NCI-H2227 treated with DMSO at 0.1 percent for 48 hours (cell line): ENCODE measurements around the gene TFEB.

Experiments used
- DNase-seq: peaks from one replicate; lab custom pipeline; 2025; lab: John Stamatoyannopoulos, UW

The TFEB gene

DNA sequence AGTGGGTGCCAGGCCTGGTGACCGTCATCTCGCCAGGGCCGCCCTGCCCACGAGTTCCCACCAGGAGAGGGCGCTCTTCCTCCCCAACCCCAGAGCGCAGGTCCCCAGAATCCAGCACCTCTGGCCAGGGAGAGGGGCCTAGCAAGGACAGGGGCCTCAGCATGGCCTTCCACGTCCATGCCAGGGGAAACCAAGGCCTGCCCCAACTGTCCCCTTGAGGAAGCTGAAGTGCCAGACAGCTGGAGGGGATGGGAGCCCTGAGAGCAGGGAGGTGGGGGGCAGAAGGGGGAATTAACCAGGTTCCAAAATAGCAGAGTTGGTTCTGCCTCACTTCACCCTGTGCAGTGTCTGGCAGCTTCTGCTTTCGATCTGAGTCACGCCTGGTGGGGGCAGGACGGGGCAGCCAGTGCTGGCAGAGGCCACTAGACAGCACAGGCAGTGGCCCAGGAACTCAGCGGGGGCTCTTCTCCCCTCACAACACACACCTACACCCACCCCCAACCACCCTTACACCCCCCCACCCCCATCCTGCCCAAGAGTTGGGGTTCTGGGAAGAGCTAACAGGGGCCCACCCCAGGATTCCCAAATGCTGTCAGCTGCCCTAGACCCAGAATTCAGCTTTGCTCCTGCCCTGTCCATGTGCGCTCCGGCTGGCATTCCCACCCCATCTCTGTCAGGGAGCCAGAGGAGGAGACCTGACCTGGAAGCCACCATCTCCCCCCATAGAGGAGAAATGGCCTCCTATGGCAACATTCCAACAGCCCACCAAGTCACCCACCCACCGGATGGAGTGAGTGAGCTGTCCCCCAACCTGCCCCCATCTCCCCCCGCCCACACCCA is 29.2 kb downstream of the TFEB start:
- no peak for DNase-seq

DNA sequence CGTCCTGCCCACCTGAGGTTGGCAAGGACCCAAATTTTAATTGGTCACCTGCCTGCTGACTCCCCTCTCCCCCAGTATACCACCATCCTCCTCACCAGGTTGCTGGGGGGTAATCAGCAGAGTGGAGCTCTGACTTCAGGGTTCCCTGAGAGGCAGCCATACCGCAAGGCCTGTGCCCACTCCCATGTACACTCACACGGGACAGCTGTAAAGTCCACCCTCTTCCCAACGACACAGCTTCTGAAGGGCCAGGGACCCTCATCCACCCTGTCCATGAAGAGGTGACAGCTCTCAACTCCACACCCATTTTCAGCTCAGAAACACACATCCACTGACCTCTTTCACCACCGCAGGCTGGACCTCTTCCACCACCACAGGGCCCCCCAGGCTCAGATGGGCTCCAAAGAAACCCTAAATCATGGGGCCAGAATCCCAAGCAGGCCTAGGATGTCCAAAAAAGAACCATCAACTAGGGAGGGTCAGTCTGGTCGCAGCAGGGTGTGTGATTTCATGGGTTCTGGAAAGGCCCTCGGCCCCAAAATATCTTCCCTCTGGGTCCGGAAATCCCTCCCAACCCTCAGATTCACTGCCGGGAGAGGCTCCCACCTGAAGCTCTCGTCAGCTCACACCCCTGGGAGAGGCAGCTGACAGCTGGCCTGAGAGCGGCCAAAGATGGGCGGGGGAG is 30.0 kb downstream of the TFEB start:
- no peak for DNase-seq

DNA sequence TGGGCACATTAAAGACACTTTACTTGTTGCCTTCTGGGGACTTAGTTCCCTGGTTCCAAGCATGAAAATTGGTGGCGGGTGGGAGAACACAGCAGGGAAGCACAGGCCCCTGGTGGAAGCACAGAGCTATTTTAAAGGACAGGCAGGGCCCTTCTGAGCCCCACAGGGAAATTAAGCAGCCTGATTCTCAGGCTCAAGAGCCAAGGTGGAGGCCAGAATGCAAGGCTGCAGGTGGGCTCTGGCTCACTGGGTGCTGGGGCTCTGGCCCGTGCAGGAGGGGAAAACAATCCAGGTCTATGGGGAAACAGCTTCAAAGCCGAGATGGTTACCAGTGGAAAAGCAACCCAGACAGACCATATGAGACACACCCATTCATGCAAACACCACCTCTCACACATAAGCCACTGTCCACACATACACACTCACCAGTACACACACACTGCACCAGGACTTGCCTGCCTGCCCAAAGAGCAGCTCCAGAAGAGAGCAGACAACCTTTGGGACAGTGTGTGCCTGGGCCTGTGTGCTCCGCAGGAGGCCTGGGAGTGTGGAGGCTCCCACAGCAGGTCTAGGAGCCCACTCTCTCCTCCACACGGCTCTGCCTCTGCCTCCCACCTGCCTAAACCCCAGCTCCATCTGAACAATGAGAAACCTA is 30.6 kb downstream of the TFEB start:
- no peak for DNase-seq

DNA sequence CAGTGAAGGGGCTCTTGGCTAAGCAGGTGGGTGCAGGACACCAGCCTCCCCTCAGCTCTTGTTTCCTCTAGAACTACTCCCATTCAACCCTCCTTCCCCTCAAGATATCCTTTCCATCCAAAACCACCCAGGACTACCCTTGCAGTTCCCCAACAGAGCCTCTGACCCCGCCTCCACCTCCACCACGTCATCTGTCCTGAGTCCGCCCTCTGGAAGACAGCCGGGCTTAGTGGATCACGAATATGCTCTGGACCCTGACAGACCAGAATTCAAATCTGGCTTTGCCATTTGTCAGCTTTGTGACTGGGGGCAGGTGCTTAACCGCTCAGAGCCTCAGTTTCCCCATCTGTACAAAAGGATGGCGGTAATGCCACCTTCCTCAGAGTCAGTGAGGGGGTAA is 31.4 kb downstream of the TFEB start:
- DNase-seq, result no peak

DNA sequence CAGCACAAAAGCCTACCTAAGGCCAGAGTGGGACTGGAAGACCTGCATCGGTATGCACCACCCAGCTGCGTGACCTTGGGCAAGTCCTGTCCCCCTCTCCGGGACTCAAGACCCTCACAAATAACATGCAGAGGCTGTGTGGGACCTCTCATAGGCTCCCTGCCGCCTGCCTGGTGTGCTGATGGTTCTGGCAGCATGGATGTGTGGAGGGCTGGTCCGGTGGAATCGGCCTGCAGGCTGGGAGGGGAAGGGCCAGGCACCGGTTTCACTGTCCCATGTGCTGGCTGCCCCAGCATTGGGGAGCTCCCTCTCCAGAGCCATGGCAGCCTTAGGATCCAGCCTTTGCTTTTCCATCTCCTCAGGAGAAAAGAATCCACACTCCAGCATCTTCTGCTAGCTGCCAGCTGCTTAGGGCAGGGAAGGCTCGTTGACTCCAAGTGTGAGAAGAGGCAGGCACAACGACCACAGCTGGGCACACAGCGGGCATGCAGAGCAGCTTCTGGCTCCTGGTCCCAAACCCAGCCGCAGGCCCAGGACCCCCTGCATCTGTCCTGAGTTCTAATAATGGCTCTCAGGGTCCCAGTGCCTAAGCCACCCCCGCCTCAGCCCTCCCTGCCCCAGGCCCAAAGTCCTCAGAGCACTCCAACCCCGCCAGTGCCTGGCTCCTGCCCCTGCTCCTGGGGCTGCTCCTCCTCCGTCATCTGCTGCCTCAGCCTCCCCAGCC is 32.5 kb downstream of the TFEB start:
- no peak for DNase-seq

DNA sequence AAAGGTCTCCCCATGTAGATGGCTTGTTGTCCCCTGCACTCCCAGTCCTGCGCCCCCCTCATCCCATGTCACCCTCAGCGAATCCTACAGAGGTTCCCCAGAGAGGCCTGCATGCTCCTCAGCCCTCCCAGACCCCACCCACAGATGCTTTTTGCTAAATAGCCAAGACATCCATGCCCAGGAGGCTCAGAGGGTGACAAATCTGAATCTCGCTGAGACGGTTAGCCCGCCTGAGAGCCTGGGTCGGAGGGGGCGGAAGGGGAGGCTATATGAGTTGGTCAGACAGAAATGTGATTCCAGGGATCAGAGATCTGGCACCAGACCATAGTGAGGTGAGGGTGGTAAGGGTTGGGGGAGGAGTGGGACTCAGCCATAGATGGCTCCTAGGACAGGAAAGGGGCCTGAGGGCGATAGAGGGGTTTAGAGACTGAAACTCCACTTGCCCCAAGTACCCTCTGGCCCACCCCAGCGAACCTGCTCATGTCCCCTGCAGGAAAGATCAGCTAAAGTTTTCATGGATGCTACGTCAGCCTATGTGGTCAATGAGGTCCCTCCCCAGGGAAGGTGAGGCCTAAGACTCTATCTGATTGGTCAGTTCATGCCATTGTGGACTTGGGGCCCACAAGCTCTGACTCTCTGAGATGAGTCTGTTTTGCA is 33.2 kb downstream of the TFEB start:
- DNase-seq, result no peak

DNA sequence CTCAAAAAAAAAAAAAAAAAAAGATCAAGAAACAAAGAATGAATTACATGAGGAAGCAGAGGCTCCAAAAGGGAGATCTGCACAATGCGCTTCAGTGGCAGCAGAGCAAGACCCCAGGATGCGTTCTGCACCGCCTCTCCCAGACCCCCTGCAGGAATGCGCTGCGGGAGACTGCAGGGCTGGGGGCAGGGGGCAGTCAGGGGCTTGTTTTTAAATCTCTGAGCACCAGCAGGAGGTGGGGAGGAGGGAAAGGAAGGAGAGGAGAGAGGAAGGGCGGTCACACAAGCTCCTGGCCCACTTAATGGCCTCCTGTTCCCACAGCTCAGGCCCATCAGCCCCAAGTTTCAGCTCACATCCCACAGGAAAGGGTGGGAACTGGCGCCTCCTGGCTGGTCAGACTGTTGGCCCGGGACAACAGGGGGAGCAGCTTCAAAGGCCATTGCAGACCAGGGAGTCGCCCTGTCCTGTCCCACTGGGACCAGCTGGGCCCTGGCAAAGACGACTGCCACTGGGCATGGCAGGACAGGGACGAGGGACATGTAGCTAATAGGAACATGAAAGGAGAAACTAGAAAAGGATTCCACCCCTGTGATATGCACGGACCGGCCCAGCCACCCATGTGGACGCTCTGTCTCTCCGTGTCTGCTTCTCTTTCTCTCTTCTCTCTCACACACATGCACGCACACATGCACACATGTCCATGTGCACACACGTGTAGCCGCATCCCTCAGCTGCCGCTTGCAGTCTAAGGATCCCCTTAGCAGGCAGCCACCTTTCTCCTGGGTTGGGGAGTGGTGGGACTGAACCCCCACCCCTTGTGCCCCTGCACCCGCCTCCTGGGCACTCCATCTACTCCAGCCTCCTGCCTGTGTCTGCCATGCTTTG is 34.7 kb downstream of the TFEB start:
- DNase-seq, result no peak

DNA sequence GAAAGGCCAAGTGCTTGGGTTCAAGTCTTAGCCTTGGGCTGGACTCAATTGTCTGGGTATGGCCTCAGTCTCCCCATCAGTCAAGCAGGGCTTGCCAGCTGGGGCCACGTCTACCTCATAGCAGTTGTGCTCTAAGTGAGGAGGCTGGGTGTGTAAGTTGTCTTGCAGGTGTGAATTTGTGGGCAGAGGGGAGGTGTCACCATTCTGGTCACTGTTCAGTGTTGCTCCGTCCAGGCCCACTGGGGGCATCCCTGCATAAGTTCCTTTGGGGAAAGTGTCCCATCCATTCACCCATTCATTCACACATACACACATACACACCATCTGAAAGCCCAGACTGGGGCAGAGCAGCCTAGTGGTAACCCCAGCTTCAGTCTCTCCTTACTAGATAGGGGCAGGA is 36.3 kb downstream of the TFEB start:
- DNase-seq, result no peak

DNA sequence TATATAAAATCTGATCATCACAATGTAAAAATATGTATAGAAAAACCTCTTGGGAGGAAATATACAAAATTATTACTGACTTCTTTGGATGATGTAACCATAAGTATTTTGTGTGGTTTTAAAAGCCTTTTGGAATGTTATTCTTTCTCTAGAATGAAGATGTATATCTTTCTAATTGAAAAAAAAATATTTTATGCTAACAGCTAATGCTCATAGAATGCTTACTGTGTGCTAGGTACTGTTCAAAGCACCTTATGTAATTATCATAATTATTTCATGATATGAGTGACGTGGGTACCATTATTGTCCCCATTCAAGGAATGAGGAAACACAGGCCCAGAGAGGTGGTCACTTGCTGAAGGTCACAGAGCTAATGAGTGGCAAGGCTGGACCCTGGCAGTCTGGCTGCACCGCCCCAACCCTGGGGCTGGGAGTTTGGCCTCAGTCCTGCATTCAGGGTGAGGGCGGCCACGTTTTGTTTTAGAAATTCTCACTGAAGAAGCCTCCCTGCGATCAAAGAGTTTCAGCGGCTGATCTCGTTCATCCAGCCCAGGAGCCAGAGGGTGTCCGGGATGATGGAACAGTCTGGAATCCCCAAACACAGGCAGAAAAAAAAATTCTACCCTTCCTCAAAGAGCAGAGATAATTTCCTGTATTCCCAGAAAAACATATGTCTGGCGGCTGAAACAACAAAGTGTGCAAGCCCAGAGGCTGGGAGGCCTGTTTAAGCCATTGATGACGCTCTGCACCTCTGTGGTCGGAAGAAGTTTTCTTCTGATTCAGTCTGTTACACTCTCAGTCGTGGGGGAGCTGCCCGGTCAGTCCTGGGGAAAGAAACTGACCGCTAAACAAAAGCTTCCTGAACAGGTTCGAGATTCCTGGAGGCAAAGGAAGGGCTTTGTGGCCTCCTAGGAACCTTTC is 37.3 kb downstream of the TFEB start:
- no peak for DNase-seq

DNA sequence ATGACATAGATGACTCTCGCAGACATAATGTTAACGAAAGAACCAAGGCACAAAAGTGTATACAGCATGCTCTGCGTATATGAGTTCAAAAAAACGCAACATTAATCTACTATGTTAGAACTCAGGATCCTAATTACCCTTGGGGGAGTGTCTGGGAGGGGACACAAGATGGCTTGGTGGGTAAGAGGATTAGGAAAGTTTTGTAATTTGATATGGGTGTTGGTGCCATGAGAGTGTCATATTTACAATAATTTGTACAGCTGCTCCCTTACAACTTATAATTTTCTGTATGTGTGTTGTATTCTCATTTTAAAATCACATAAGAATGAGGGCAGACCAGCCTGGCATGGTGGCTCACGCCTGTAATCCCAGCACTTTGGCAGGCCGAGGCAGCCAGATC is 38.6 kb downstream of the TFEB start:
- DNase-seq, result no peak

DNA sequence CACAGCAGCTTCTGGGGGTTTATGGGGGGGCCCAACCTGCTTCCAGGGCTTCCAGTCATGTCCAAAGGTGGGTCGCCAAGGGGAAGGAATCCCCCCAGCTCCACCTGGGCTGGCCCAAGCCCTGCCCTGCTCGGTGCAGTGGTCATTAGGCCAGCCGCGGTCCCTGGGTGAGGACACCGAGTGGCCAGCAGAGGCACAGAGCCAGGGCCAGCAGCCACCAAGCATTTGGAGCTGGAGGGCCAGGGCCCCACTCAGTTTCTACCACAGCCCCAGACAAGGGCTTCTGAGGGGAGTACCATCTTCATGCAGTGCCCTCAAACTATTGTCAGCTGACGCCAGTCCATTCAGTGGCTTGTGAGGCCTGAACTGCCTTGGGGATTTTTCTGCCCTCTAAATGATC is 39.6 kb downstream of the TFEB start:
- no peak for DNase-seq

DNA sequence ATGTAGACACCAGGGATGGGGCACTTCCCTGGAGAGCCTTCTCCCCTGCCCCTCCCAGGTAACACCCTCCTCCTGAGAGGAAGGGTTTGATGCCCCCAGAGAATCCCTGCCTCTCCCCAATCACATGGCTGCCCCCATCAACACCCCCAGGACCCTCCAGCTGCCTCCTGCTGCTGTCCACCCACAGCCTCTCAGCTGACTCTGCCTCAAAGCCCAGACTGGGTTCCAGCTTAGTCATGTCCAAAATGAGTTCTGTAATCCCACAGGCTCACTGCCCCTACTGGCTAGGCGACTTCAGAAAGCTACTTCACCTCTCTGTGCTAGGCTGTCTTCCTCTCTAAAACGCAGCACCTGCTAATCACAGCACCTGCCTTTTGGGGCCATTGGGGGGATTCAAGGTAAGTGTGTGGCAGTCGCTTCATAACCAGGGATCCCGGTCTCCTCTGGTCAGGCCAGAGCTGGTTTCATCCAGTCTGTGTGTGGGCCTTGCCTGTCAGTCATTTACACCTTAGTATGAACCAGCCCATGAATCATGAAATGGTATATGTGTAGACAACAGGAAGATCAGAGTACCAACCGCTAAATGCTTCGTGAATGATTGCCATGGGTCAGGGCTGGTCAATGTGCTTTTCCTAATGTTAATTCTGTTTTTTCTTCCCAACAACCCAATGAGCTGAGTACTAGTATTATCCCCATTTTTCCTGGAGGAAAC is 40.4 kb downstream of the TFEB start:
- no peak for DNase-seq

DNA sequence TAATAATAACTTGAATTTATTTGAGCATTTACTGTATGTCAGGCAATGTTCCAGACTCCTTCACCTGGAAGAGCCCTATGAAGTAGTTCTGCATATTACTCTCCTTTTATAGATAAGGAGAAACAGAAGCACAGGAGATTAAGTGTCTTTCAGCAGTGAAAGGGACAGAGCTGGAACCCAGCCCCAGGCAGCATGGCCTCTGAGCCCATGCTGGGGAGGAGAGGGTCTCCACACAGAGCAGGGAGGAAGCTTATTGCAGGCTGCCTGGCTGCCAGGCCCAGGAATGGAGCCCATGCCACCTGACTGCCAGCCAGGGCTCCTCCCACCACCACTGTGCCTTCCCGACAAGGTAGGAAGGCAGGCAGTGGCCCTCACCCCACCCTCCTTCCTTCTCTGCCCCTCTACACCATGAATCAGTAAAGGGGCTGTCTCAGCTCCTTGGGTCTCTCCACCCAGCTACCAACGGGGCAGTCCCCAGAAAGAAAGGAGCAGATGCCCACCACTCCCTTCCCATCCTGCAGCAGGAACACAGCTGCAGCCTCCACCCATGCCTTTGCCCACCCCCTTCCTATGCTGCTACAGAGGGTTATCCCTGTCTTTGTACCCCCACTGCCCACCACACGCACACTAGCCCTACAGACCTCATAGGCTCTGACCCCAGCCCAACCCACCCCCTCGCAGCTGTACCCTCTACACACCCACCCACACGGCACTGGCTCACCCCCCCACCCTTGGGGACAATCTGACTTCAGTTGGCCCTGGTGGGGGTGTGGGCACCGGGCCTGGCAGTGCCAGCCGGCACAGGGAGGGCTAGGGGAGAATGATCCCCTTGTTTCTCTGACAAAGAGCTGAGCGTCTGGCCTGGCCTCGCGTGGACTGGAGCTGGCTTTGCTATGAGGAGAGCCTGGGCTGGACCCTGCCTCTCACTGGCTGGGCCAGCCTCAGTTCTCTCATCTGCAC is 41.8 kb downstream of the TFEB start:
- DNase-seq, result no peak

DNA sequence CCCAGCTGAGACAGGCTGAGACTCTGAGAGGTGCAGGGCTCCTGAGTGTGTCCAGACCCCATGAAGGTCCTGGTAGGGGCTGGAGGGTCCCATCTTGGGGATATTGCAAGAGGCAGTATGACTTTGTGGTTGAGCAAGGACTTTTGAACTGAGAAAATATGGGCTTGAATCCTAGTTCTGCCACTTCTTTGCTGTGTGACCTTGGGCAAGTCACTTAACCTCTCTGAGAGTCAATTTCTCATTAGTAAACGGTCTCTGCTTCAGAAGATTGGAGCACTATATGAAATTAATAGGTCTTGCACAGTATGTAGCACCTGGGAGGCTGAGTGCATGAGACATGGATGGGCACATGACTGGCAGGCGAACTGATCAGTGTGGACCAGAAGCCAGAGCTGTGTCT is 42.7 kb downstream of the TFEB start:
- DNase-seq, result no peak

DNA sequence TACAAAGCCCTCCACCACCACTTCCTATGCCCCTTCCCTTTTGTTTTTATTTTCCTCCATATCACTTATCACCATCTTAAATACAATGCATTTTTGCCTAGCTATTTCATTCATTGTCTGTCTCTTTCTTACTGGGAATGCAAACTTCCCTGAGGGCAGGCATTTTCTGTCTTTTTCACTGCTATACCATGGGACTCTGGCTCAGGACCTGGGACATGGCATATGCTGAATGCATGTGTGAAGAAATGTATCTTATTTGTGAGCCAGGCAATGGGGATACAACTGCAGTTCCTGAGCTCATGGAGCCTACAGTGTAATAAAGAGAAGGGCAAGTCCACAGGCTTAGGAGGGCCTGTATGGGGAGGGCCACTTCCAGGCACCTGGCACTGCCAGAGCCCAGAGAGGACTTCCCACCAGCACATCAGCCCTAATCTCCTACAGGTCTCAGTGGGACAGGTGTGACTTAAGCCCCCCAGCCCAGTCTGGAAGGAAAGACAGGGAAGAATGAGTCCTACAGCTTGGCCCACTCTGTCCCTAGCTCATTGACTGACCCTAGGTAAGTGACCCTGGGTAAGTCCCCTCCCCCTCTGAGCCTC is 43.2 kb downstream of the TFEB start:
- no peak for DNase-seq

DNA sequence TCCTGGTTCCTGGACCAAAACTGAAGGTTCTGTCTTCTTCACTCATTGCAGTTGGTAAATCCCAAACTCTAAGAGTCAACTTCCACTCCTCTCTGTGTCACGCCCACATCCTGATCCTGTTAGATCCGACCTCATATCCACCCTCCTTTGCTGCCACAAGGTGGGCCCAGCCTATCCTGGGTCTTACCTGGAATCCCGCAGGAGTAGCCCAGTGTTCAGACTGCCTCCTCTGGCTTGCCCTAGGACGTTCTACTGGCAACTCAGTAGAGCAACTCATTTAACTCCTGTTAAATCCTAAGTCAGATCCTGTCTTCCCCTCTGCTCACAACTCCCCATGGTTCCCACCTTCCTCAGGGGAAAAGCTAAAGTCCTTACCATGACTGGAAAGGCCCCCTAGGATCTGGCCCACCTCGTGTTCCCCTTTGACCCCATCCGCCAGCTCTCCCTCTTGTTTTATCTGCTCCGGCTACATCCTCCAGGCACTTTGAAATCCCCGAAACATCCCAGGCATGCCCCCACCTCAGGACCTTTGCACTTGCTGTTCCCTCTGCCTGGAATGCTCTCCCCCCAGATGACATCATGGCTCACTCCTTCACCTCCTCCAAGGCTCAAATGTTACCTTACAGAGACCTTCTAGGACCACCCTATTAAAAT is 43.9 kb downstream of the TFEB start:
- no peak for DNase-seq
